ENCODE data around the gene ADAMTS16. TPM values are rescaled to one million over a fixed set of nuclear protein-coding genes. Genes with fewer than 3 reads are reported as not detected.

ADAMTS16 gene
- total and polyA plus RNA-seq, 5 experiments from 2014 or later = not detected

GRCh38 chr5:5199495-5199894, 59.4 kb downstream of the ADAMTS16 start:
- no peak for DNase-seq
- H3K27me3 Mint-ChIP-seq = peaks cover 0 to 21% (median 7%) of the 10 kb centered on the region in 5 donors
- H3K27ac Mint-ChIP-seq = no peak overlapping the region
- POLR2A ChIA-PET = no interaction called here
- ATAC-seq = no peak
- H3K9me3 Mint-ChIP-seq = peaks cover 0 to 13% (median 1%) of the 10 kb centered on the region in 9 donors
- no peak overlapping the region for H3K4me3 Mint-ChIP-seq
- H3K36me3 Mint-ChIP-seq = no peaks in the 10 kb centered on the region
- H3K4me1 Mint-ChIP-seq = no peaks in the 10 kb centered on the region

- Mint-ChIP-seq H3K27me3 (peaks cover 0 to 19% (median 7%) of the 10 kb centered on the region in 5 donors), H3K36me3 (no peaks in the 10 kb centered on the region), H3K4me3 (no peak overlapping the region), H3K27ac (no peak overlapping the region), H3K9me3 (peaks cover 0 to 13% (median 1%) of the 10 kb centered on the region in 9 donors), H3K4me1 (no peaks in the 10 kb centered on the region)
- DNase-seq (no peak), ATAC-seq (no peak)
- POLR2A ChIA-PET = no interaction called here
These were observed 60.0 kb downstream of the ADAMTS16 start for GRCh38 chr5:5200133-5200532.

GRCh38 chr5:5202321-5202720, 62.2 kb downstream of the ADAMTS16 start:
- no peaks in the 10 kb centered on the region for H3K4me1 Mint-ChIP-seq
- no peaks in the 10 kb centered on the region for H3K36me3 Mint-ChIP-seq
- no peak overlapping the region for H3K27ac Mint-ChIP-seq
- DNase-seq (no peak), ATAC-seq (no peak)
- H3K9me3 Mint-ChIP-seq = peaks cover 0 to 10% (median 2%) of the 10 kb centered on the region in 9 donors
- peaks cover 0 to 19% (median 4%) of the 10 kb centered on the region in 5 donors for H3K27me3 Mint-ChIP-seq
- no peak overlapping the region for H3K4me3 Mint-ChIP-seq
- POLR2A ChIA-PET = no interaction called here

DNA sequence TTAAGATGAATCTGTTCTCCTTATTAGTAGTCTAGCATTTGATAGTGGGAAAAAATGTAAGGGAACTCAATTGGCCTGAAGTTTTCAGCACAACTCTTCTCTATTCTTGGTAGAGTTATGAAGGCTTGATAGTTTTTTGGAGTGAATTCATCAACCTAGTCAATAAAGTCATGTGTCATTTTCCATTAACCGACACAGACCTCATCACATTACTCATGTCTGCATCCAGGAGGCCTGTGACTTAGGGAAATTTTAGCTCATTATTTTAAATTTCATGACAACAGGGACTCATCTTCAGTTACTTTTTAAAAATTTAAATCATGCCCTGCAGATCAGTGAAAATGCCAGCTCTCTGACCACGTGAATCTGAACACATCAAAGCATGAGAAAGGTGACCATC, 63.3 kb downstream of the ADAMTS16 start:
- Mint-ChIP-seq H3K27ac (no peak overlapping the region), H3K9me3 (peaks cover 0 to 6% (median 2%) of the 10 kb centered on the region in 9 donors), H3K36me3 (no peaks in the 10 kb centered on the region), H3K4me3 (no peak overlapping the region), H3K4me1 (no peaks in the 10 kb centered on the region), H3K27me3 (peaks cover 0 to 19% (median 4%) of the 10 kb centered on the region in 5 donors)
- no peak for ATAC-seq
- no peak for DNase-seq
- POLR2A ChIA-PET = no interaction called here

DNA sequence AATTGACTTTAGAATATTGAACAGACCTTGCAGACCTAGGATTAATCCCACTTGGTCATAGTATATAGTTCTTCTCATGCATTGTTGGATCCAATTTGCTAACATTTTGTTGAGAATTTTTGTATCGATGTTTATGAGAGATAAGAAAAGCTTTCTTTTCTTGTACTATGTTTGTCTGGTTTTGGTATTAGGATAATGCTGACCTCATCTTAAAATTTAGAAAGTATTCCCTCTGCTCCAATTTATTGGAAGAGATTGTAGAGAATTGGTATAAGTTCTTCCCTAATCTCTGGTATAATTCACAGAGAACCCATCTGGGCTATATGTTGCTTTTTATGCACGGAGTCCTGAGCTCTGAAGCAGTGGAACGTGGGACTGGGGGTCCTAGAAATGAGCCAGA, 67.7 kb downstream of the ADAMTS16 start:
- H3K36me3 Mint-ChIP-seq = no peaks in the 10 kb centered on the region
- no peak for ATAC-seq
- H3K27ac Mint-ChIP-seq = no peak overlapping the region
- DNase-seq = no peak
- no peaks in the 10 kb centered on the region for H3K4me1 Mint-ChIP-seq
- peaks cover 0 to 2% (median 1%) of the 10 kb centered on the region in 5 donors for H3K27me3 Mint-ChIP-seq
- POLR2A ChIA-PET = no interaction called here
- H3K9me3 Mint-ChIP-seq = peaks cover 0 to 6% (median 0%) of the 10 kb centered on the region in 9 donors
- no peak overlapping the region for H3K4me3 Mint-ChIP-seq

DNA sequence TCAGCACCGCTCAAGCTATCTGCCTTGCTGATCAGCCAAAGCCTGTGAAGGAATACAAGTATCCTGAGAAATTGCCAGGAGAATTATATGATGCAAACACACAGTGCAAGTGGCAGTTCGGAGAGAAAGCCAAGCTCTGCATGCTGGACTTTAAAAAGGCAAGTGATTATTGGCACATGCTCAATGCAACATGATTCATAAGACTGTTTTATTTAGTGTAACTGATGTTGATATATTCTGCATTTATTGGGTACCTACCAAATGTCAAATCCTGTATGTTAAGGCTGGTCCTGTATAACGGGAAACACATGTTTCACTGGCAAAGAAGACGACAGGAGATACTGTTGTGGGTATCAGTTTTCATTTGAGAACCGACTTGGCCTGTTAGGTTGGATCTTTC, 69.0 kb downstream of the ADAMTS16 start:
- H3K27ac Mint-ChIP-seq = no peak overlapping the region
- ATAC-seq (no peak), DNase-seq (no peak)
- H3K9me3 Mint-ChIP-seq = peaks cover 0 to 4% (median 0%) of the 10 kb centered on the region in 9 donors
- peaks cover 0 to 3% (median 2%) of the 10 kb centered on the region in 5 donors for H3K27me3 Mint-ChIP-seq
- POLR2A ChIA-PET = no interaction called here
- no peak overlapping the region for H3K4me3 Mint-ChIP-seq
- no peaks in the 10 kb centered on the region for H3K36me3 Mint-ChIP-seq
- H3K4me1 Mint-ChIP-seq = no peaks in the 10 kb centered on the region

GRCh38 chr5:5209510-5210286, 69.6 kb downstream of the ADAMTS16 start:
- Mint-ChIP-seq H3K4me1 (no peaks in the 10 kb centered on the region), H3K27me3 (peaks cover 0 to 4% (median 2%) of the 10 kb centered on the region in 5 donors), H3K27ac (no peak overlapping the region), H3K36me3 (no peaks in the 10 kb centered on the region), H3K9me3 (peaks cover 0 to 4% (median 0%) of the 10 kb centered on the region in 9 donors), H3K4me3 (no peak overlapping the region)
- no peak for ATAC-seq
- POLR2A ChIA-PET = no interaction called here
- no peak for DNase-seq

- Mint-ChIP-seq H3K4me1 (no peaks in the 10 kb centered on the region), H3K4me3 (no peak overlapping the region), H3K36me3 (no peaks in the 10 kb centered on the region), H3K9me3 (peaks cover 0 to 6% (median 0%) of the 10 kb centered on the region in 9 donors), H3K27me3 (peaks cover 2 to 16% (median 3%) of the 10 kb centered on the region in 5 donors), H3K27ac (no peak overlapping the region)
- ATAC-seq = no peak
- POLR2A ChIA-PET = no interaction called here
- no peak for DNase-seq
These were observed 77.2 kb downstream of the ADAMTS16 start for GRCh38 chr5:5217371-5217770.

GRCh38 chr5:5218396-5218795, 78.3 kb downstream of the ADAMTS16 start:
- ATAC-seq = no peak
- POLR2A ChIA-PET = no interaction called here
- DNase-seq = no peak
- no peaks in the 10 kb centered on the region for H3K4me1 Mint-ChIP-seq
- no peak overlapping the region for H3K4me3 Mint-ChIP-seq
- H3K27me3 Mint-ChIP-seq = peaks cover 0 to 21% (median 6%) of the 10 kb centered on the region in 5 donors
- H3K27ac Mint-ChIP-seq = no peak overlapping the region
- H3K36me3 Mint-ChIP-seq = no peaks in the 10 kb centered on the region
- H3K9me3 Mint-ChIP-seq = peaks cover 0 to 6% (median 0%) of the 10 kb centered on the region in 9 donors

GRCh38 chr5:5219541-5219940, 79.4 kb downstream of the ADAMTS16 start:
- no peak for ATAC-seq
- H3K4me3 Mint-ChIP-seq = no peak overlapping the region
- H3K27ac Mint-ChIP-seq = no peak overlapping the region
- H3K36me3 Mint-ChIP-seq = no peaks in the 10 kb centered on the region
- POLR2A ChIA-PET = no interaction called here
- peaks cover 0 to 21% (median 5%) of the 10 kb centered on the region in 5 donors for H3K27me3 Mint-ChIP-seq
- no peaks in the 10 kb centered on the region for H3K4me1 Mint-ChIP-seq
- H3K9me3 Mint-ChIP-seq = peaks cover 0 to 6% (median 0%) of the 10 kb centered on the region in 9 donors
- DNase-seq = no peak

DNA sequence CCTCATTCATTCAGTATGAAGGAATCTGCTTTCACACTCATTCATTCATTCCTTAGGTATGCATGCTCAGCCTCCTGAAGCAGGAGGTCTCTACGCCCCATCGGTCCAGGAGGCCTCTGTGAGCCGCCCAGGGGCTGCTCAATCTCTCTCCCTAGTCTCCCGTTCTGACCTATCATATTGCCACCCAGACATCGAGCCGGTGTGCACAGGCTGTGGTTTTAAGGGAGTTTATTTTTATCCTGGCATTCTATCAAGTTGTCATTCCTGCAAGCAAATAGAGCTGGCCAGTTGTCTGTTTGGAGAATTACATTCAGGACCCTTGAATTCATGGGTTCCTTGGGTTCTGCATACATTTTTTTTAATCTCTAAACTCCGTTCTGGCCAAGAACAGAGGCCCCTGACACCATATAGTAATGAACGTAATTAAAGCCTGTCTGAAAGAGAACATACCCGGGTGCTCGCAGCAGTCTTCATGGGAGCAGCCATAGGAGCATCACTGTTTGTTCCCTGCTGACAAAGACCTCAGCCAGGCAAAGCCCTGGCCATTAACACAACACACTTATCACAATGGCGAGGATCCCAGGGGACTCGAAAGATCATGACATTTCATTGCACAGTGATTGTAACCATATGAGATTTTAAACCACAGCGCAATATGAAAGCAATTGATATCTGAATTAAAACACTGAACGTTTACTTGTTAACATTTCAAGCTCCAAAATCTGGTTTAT, 80.9 kb downstream of the ADAMTS16 start:
- DNase-seq (no peak), ATAC-seq (no peak)
- H3K27ac Mint-ChIP-seq = no peak overlapping the region
- POLR2A ChIA-PET = no interaction called here
- no peaks in the 10 kb centered on the region for H3K4me1 Mint-ChIP-seq
- no peak overlapping the region for H3K4me3 Mint-ChIP-seq
- H3K27me3 Mint-ChIP-seq = peaks cover 0 to 24% (median 5%) of the 10 kb centered on the region in 5 donors
- H3K36me3 Mint-ChIP-seq = no peaks in the 10 kb centered on the region
- H3K9me3 Mint-ChIP-seq = peaks cover 0 to 11% (median 3%) of the 10 kb centered on the region in 9 donors

GRCh38 chr5:5221724-5222123, 81.6 kb downstream of the ADAMTS16 start:
- POLR2A ChIA-PET = no interaction called here
- ATAC-seq = no peak
- Mint-ChIP-seq H3K4me1 (no peaks in the 10 kb centered on the region), H3K27me3 (peaks cover 0 to 21% (median 5%) of the 10 kb centered on the region in 5 donors), H3K27ac (no peak overlapping the region), H3K4me3 (no peak overlapping the region), H3K9me3 (peaks cover 0 to 11% (median 3%) of the 10 kb centered on the region in 9 donors), H3K36me3 (no peaks in the 10 kb centered on the region)
- no peak for DNase-seq

GRCh38 chr5:5231576-5231975, 91.4 kb downstream of the ADAMTS16 start:
- Mint-ChIP-seq H3K4me1 (no peaks in the 10 kb centered on the region), H3K4me3 (no peak overlapping the region), H3K36me3 (no peaks in the 10 kb centered on the region), H3K9me3 (peaks cover 0 to 4% (median 0%) of the 10 kb centered on the region in 9 donors), H3K27me3 (peaks cover 0 to 3% (median 0%) of the 10 kb centered on the region in 5 donors), H3K27ac (no peak overlapping the region)
- POLR2A ChIA-PET = no interaction called here
- ATAC-seq (no peak), DNase-seq (no peak)

All from naive thymus-derived CD8-positive, alpha-beta T cell (primary cell).